ENCODE data around the gene NCEH1.
"Not testable (repeated sequence)": the region's sequence is repeated elsewhere in the genome, so short reads cannot be mapped to it uniquely, and the experiment has no call there.

Gene NCEH1

GRCh38 chr3:172607305-172608121 lies 103.4 kb downstream of the NCEH1 start:
- no peak for DNase-seq

GRCh38 chr3:172606021-172606420 lies 104.8 kb downstream of the NCEH1 start:
- no peak for DNase-seq

- no peak for DNase-seq
Observed at GRCh38 chr3:172604895-172605646, 105.8 kb downstream of the NCEH1 start.

GRCh38 chr3:172601066-172601832 lies 109.6 kb downstream of the NCEH1 start:
- no peak for DNase-seq

GRCh38 chr3:172600644-172601065 lies 110.2 kb downstream of the NCEH1 start:
- DNase-seq: no peak

GRCh38 chr3:172598904-172599303 lies 112.0 kb downstream of the NCEH1 start:
- no peak for DNase-seq

GRCh38 chr3:172596394-172596706 lies 114.5 kb downstream of the NCEH1 start:
- no peak for DNase-seq

- DNase-seq: no peak
Observed at GRCh38 chr3:172595664-172596393, 115.0 kb downstream of the NCEH1 start.

GRCh38 chr3:172594900-172595663 lies 115.8 kb downstream of the NCEH1 start:
- not testable (repeated sequence) for DNase-seq

- no peak for DNase-seq
Observed at GRCh38 chr3:172592898-172593669, 117.8 kb downstream of the NCEH1 start.

GRCh38 chr3:172591876-172592771 lies 118.7 kb downstream of the NCEH1 start:
- DNase-seq: no peak

GRCh38 chr3:172591125-172591605 lies 119.7 kb downstream of the NCEH1 start:
- no peak for DNase-seq

GRCh38 chr3:172586436-172586835 lies 124.4 kb downstream of the NCEH1 start:
- DNase-seq: no peak

GRCh38 chr3:172585954-172586353 lies 124.9 kb downstream of the NCEH1 start:
- no peak for DNase-seq

- DNase-seq: no peak
Observed at GRCh38 chr3:172582712-172583111, 128.2 kb downstream of the NCEH1 start.

GRCh38 chr3:172581757-172582166 lies 129.1 kb downstream of the NCEH1 start:
- DNase-seq: no peak

- DNase-seq: no peak
Observed at GRCh38 chr3:172580680-172581401, 130.0 kb downstream of the NCEH1 start.

Data from activated gamma-delta T cell (primary cell).